ENCODE results near the gene AFAP1L2. TPM values are rescaled to one million over a fixed set of nuclear protein-coding genes. Genes with fewer than 3 reads are reported as not detected.
"Not testable (repeated sequence)": the region's sequence is repeated elsewhere in the genome, so short reads cannot be mapped to it uniquely, and the experiment has no call there.

AFAP1L2 gene
- total RNA-seq, 1 donor from 2014 or later, result 6.3 TPM

DNA sequence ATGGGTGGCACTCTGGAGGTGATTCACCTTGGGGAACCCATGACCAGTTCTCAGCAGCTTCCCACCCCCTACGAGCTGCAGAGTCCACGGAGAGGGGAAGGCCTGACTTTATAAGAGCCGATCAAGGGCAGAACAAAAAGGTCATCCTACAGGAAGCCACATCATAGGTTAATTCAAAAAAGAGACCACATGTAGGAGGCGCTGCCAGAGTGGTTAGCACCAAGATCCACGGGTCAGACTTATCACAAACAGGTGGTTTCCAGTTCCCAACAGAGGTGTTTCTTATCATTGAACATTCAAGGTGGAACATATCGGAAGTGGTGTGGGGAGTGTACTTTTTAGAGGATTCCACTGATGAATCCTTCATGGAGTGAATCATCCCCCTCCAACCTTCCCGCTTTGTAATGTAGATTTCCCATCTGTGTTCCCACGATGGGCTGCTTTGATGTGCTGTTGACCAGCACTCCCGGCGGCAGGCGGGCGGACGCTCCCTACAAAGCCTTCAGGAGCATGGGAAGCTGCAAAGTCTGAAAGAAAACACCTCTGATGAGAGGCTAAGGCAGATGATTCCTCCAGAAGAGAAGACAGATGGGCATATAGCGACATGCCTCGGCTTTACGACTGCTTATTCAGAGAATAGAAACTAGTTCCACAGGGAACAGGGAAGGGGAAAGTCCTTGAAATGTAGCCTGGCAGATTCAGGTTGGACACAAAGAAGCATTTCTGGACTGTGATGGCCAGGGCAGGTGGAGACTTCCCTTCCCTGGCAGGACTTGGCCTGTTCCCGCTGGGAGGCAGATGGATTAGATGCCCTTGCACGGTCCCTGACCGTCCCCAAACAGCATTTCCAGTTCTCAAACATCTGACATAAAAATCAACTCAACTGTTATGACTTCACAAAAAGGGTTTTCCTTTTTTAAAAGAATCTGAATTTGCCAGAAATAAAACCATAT is 66.5 kb downstream of the AFAP1L2 start:
- no peak for DNase-seq (ENCODE audit: low spot score)

DNA sequence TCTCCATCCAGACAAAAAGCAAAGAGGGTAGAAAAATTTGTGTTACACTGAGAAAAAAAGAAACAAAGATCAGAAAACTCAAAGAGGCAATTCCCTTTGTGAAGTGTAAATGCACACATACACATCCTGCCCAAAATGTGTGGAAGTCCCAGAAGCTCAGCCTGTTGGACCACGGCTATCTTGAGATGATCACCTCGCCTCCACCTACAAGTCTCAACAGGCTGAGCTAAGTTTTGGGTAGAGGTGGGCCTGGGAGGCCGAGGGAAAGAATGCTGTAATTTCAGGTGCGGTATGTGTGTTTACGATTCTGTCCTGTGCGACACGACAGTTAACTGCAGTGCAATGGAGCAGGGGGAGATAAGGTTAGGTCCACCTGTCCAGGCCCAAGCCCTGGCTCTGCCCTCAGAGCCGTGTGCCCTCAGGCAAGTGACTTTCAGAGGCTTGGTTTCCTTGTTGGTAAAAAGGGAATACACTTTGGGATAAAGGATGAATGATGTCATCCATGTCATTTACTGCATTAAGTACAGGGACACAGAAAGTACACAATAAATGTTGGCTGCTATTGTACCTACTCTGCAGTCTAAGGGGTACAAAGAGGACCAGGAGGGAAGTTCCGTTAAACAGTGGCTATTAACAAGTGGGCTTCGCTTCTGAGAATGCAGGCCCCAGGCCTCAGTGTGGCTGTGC is 67.3 kb downstream of the AFAP1L2 start:
- DNase-seq (ENCODE audit: low spot score), result no peak

DNA sequence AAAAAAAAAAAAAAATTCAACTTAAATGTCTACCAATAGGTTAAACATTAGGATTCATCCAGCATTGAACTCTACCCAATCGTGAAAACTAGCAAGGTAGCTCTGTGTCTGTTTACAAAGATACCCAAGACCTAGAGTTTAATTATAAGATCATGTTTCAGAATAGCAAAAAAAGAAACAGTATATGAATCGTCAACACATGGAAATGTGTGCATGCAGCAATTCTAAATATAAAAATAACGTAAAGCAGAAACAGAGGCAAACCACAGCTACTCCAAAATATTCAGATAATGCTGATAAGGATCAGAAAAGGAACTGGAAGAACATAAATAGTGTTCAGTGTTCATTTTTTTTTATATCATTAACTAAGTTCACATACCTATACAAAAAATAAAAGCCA is 68.7 kb downstream of the AFAP1L2 start:
- no peak for DNase-seq (ENCODE audit: low spot score)

DNA sequence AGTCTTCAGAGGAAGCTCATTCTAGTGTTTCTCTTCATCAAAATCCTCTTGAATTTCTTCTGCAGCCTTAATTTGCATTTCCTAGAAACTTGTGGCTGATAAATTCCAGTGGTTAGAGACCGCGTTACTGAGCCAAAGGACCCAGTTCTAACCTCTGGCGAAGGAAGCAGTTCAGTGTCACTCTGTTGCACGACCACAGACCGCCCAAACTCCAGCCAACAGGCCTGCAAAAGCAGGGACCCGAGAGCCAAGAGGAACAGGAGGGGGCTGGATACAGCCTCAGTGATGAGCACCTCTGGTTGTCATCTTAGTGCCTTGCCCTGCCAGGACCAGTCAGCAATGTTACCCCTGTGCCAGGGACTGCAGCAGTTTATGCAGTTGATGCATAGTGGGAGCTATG is 70.0 kb downstream of the AFAP1L2 start:
- DNase-seq (ENCODE audit: low spot score), result no peak

DNA sequence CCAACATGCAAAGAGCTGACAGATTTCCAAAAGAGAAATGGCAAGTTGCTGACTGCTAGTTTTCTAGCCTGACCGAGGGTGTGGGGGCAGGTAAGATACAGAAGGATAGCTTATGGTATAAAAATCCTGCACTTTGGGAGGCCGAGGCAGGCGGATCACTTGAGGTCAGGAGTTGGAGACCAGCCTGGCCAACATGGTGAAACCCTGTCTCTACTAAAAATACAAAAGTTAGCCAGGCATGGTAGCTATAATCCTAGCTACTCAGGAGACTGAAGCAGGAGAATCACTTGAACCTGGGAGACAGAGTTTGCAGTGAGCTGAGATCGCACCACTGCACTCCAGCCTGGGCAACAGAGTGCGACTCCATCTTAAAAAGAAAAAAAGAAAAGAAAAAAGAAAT is 70.9 kb downstream of the AFAP1L2 start:
- not testable (repeated sequence) for DNase-seq (ENCODE audit: low spot score)

DNA sequence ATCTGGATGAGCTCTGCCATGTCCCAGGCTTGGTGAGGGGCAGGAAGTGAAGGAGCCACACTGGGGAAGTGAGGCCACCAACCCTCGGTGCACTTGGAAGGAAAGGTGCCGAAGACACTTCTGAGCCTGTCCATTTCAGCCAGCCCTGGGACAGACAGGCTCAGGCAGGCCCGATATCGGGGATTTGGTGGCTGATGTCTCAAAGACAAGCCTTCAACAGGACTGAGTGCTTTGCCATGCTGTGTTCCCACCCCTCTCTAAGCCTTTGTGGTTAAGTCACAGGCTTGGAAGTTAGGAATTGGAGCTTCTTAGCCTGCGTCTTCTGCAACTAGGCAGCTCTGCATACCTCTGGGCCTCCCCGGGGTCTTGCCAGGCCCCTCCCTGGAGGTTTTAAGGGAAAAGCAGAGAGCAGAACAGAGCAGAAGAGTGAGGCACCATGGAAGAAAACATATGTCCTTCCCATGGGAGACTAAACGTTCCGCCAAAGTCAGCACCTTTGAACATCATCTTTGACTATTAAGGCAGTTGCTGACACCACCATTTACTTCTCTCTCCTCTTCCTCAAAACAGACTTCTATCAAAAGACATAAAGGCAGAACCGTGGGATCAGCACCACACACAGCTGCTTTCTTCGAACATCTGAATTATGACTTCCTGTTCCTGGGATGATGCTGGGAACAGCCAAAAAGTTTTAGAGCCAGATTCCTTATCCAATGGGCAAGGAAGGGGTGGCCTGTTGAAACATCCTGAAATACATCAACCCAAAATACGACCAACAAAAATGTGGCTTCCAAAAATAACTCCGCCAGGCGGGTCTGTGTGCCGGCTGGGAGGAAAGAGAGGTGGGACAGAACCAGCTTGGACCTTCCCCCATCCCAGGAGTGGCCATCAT is 71.8 kb downstream of the AFAP1L2 start:
- DNase-seq (ENCODE audit: low spot score), result no peak

DNA sequence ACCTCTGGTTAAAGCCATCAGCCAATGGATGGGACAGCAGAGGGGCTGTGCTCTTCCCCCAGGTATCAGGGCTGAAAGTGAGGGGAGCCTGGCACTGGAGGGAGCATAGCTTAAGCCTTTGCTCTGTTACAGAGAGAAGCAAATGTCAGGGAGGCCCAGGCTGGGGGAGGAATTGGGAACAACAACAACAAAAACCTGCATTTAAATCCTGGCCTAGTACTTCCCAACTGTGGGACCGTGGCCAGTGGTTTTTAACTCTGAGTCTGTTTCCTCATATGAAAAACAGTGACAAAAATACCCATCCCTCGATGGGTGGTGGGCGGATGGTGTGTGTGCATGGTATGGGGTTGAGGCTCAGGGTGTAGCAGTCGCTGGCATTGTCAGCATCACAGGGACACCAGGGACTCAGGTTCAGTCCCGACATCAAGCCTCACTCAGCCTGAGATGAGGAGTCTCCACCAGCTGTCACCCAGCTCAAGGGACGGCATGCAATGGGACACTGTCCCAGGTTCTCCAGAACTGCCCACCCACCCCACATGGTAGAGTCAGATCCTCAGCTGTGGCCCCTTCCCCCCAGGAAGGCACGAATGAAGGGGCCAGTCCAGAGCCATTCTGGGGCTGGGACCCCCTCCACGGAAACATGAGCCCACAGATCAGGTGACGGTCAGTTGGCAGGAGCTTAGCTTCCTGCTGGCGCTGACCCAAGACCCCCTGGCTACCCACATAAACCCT is 74.5 kb downstream of the AFAP1L2 start:
- no peak for DNase-seq (ENCODE audit: low spot score)

DNA sequence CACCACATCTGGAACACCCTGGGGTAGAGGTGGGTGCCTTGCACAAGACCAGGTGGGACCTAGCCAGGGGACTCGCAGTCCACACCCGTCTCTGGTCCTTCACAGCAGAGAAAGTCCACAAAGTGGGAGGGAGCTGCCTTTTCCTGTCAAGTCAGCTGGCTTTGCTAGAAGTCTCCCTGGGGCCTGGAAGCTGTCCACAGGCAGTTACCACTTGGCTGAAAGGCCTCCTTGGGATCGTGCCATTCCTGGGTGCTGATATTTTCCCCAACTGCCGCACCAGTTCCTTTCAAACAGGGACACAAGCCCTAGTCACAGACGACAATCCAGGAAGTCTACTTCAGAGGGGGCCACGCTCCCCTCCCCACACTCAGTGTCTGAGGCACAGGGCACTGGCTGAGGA is 75.4 kb downstream of the AFAP1L2 start:
- DNase-seq (ENCODE audit: low spot score), result no peak

DNA sequence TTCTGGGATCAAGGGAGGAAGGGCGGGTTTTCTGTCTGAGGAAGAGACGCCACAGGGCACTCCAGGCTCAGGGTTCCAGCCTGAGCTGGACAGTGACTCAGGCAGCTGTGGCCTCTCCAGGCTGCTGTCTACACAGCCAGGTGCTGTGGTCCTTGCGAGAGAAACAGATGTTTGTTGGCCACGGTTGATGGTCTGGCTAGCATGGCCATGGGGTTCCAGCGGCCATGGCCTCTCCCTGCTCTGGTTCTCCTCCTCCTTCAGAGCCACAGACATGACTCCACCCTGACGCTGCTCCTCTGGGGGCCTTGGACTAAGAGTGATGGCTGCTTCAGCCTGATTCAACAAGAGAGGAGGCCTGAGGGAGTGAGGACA is 75.9 kb downstream of the AFAP1L2 start:
- DNase-seq (ENCODE audit: low spot score), result no peak

DNA sequence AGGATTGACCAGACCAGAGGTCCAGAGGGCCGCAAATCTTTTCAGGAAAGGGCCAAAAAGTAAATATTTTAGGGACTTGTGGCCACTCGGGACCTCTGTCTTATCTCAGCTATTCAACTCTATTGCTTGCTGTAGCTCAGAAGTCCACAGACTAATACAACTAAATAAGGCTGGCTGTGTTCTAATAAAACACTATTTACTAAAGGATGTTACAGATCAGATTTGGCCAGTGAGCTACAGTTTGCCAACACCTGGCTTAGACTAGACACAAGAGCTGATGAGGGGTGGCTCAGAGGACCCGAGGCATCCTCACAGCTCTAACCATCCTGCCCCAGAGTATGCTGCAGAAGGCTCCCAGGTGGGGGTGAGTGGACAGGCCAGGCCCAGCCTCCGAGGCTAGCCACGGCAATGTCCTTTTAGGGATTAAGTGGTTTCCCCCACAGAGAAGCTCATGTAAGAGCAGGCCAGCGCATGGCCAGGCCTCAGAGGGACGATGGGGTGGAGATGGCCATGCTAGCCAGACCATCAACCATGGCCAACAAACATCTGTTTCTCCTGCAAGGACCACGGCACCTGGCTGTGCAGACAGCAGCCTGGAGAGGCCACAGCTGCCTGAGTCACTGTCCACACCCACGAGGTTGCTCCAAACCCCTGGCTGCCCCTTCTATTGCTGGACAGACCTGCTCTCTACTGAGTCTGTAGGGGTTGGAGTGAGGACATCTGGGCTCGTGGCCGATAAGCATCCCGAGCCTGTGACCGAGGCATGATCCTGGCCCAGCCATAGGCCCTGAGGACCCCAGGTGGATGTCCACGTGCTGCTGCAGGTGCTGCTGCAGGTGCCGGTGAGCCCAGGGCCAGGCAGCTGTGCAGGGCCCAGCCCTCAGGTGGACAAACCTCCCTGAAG is 76.5 kb downstream of the AFAP1L2 start:
- no peak for DNase-seq (ENCODE audit: low spot score)

DNA sequence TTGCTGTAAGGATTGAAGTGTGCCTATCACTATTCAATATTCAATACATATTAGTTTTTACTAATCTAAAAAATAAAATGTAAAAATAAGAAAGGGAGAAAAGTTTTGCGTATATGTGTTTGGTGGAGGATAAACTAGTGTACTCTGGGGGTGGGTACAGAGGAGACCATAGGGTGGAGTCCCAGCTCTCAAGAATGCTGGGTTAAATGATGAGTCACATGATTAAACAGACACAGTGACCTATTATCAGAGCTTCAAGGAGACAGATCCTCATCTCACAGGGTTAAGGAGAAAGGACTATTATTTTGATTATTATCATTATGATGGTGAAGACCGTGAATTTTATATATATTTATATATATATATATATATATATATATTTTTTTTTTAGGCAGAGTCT is 77.5 kb downstream of the AFAP1L2 start:
- no peak for DNase-seq (ENCODE audit: low spot score)

DNA sequence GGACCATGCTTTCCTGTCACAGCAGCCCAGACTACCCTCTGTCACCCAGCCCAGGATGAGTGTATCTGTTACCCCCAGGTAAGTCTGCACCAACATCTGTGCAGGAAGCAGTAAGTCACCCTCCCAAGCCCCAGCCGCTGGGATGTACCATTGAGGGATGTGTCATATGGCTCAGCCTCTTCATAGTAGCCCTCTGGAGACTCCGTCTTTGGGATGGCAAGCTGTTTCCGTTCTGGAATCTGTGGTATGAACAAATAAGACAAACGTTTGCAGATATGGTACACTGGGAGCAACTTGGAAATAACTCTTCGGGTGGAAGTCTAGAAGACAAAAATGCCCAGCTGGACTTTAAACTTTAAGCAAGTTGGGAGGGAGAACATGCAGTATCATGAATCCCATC is 81.3 kb downstream of the AFAP1L2 start:
- no peak for DNase-seq (ENCODE audit: low spot score)

DNA sequence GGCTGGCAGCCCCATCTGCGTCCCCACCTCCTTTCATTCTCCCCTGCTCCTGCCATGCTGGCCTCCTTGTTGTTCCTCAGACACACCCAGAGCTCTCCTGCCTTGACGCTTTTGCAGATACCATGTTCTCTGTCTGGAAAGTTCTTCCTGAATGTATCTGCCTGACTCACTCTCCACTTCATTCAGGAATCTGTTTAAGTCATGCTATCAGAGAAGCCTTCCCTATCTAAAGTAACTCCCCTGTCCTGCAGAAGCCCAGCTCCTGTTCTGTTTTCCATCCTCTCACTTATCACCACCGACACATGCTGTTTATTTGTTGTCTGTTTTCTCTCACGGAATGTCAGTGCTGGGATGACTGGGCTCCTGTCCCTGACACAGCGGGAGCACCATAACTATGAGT is 82.0 kb downstream of the AFAP1L2 start:
- no peak for DNase-seq (ENCODE audit: low spot score)

DNA sequence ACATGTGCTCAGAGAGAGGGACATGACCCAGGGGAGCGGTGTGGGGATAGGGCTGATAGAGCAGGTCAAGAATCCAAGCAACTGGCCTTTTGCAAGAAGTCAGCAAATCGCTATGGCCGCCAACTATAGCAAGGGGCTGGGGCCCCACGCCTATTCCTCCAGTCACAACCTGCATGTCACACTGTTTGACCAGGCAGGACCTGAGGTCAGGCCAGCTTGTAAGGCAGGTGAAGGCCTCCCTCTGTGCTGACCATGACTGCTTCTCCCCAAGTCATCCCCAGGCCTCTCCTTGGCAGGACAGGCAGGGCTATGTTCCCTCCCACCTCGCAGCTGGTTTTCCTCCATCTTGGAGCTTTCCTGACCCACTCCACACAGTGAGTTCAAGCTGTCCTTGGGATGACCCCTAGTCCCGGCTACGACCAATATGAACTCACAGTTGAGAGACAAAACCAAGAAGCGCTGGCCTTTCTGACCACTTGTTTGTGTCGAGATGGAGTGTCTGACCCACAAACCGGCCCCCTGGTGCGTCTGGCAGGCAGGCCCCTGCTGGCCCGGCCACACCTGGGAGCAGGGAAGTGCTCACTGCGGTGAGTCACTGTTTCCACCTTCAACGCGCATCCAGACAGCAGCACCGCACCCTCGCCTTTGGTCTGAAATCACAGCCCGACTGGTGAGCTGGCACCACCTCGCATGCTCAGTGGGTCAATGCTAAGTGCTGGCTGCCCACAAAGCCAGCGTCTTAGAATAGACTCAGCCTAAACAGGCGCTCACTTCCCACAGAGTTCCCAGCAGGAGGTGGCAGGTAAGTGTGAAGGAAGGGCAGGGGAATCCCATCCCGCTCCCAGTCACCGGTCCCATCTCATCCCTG is 83.8 kb downstream of the AFAP1L2 start:
- DNase-seq (ENCODE audit: low spot score), result peak; percentile 36

DNA sequence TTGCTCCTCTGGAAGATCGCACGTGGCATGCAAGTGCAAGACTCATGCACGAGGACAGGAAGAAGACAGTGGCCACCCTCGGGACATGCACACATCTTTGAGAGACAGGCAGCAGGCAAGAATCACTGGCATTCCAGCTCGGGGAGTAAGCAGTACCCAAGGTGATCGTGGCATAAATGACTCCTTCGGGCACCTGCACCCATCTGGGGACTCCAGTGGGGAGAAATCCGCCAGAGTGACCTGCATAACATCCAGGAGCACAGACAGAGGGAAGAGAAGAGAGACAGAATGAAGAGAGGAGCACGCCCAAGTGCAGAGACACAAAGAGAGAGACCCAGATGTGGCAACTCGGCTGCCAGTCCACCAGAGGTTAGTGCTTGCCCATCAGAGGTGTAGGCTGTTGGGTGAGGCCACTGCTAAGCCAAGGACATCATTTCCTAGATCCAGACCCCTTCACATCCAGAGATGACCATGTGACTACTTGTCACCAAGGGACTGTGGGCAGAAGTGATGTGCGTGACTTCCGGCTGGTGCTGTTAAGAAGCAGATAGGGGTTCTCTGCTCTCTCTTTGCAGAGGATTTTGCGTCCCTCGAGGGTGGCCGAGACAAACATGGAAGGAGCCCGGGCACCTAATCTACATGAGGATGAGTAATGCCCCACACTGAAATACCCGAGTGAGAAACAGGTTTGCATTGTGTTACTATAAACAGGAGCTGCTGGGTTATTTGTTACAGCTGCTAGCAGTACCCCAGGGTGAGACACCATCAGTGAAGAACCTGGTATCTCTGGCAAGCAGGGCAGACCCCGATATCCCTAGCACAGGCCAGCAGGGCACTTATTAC is 84.7 kb downstream of the AFAP1L2 start:
- no peak for DNase-seq (ENCODE audit: low spot score)

DNA sequence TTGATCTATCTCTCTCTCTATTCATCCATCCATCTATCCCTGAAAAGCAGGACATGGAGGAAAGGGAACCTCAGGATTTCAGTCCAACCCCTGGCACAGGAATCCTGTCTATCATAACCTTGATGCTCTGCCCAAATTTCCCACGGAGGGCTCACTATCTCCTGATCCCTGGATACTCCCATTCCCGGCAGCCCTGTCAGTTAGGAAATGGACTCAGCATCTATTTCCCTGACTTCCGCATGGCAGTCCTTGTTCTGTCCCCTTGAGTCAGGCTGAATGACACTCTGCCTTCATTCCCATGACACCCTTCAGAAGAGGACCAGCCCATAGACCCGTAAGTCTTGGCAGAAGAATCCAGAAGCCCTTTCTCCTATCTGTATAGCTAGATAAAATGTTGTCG is 87.6 kb downstream of the AFAP1L2 start:
- no peak for DNase-seq (ENCODE audit: low spot score)

DNA sequence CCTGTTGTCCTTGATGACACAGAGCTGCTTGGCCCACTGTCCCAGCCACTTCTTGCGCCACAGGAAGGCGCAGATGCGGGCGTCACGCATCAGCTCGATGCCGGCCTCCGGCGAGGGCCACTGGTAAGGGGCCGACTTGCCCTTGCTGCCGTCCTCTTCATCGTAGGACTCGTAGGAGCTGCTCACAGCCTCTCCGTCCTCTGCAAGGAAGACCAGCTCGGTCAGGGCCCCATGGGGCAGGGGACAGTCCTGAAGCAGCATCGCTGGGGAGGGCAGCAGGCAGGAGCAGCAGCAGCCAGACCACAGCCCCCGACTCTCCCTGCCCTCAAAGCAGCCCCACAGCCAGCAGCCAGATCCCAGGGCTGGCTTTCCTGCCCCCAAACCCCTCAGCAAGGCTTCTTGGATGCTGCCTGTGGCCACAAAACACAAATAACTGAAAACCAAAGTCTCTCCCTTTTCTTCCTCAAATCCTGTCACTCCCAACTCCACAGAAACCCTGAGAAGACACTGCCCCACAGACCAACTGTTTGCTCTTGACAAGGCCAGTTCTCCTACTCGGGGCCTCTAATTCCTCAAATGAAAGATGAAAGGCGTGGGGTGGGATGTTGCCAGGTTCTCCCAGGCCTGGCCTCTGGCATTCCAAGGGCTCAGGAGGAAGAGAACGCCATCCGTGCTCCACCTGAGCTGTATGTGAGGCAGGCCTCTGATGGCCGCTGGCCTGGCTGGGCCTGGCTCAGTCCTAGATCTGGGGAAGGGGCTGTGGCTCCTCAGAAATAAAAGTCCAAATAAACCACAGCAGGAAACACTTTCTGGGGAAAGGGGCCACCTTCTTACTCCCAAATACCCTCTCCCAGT is 88.5 kb downstream of the AFAP1L2 start:
- DNase-seq (ENCODE audit: low spot score), result no peak

DNA sequence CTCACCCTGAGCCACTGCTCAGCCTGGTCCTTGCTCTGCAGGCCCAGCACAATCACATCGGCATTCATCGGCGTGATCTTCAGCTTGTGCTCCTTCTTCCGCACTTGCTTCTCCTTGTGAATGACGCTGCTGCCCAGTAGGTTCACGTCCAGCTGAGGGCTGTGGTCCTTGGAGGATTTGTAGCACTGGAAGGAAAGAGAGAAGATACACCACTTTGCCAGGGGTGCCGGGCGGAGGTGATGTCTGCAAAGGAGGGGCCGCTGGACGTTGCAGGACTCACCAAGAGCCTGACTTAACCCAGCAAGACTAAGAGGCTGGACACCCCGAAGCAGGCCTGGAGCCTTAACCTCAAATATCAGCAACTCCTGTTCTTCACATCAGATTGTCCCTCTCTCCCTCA is 90.4 kb downstream of the AFAP1L2 start:
- DNase-seq (ENCODE audit: low spot score), result no peak
